ENCODE data around the gene SLC9A3.

Gene SLC9A3

GRCh38 chr5:465591-466403 is 58.5 kb downstream of the SLC9A3 start:
- TF ChIP-seq CTCF (IDR thresholded peaks at IDR 0.05; ENCODE audit: insufficient read depth, low read length, poor library complexity, severe bottlenecking) = no peak
- Histone ChIP-seq H3K36me3 (ENCODE audit: control insufficient read depth, insufficient read depth, low read length) (peaks cover 15% of the 10 kb centered on the region), H3K4me3 (replicated peaks; ENCODE audit: low read depth, low read length) (no peak overlapping the region), H3K27me3 (replicated peaks; ENCODE audit: control insufficient read depth, insufficient read depth, low read length) (no peaks in the 10 kb centered on the region)
- DNase-seq (ENCODE audit: extremely low read depth, insufficient read length) = no peak

- Histone ChIP-seq H3K4me3 (replicated peaks; ENCODE audit: low read depth, low read length) (no peak overlapping the region), H3K27me3 (replicated peaks; ENCODE audit: control insufficient read depth, insufficient read depth, low read length) (no peaks in the 10 kb centered on the region), H3K36me3 (ENCODE audit: control insufficient read depth, insufficient read depth, low read length) (peaks cover 19% of the 10 kb centered on the region)
- no peak for DNase-seq (ENCODE audit: extremely low read depth, insufficient read length)
- no peak for TF ChIP-seq CTCF (IDR thresholded peaks at IDR 0.05; ENCODE audit: insufficient read depth, low read length, poor library complexity, severe bottlenecking)
Observed at GRCh38 chr5:464843-465590, 59.2 kb downstream of the SLC9A3 start.

- no peak for TF ChIP-seq CTCF (IDR thresholded peaks at IDR 0.05; ENCODE audit: insufficient read depth, low read length, poor library complexity, severe bottlenecking)
- no peak for DNase-seq (ENCODE audit: extremely low read depth, insufficient read length)
- Histone ChIP-seq H3K36me3 (ENCODE audit: control insufficient read depth, insufficient read depth, low read length) (peaks cover 23% of the 10 kb centered on the region), H3K4me3 (replicated peaks; ENCODE audit: low read depth, low read length) (no peak overlapping the region), H3K27me3 (replicated peaks; ENCODE audit: control insufficient read depth, insufficient read depth, low read length) (no peaks in the 10 kb centered on the region)
Observed at GRCh38 chr5:464446-464842, 59.8 kb downstream of the SLC9A3 start.

GRCh38 chr5:463952-464351 is 60.3 kb downstream of the SLC9A3 start:
- DNase-seq (ENCODE audit: extremely low read depth, insufficient read length) = peak; percentile 44
- no peak overlapping the region for H3K4me3 ChIP-seq (replicated peaks; ENCODE audit: low read depth, low read length)
- H3K27me3 ChIP-seq (replicated peaks; ENCODE audit: control insufficient read depth, insufficient read depth, low read length) = no peaks in the 10 kb centered on the region
- no peak for TF ChIP-seq CTCF (IDR thresholded peaks at IDR 0.05; ENCODE audit: insufficient read depth, low read length, poor library complexity, severe bottlenecking)
- peaks cover 23% of the 10 kb centered on the region for H3K36me3 ChIP-seq (ENCODE audit: control insufficient read depth, insufficient read depth, low read length)

- TF ChIP-seq CTCF (IDR thresholded peaks at IDR 0.05; ENCODE audit: insufficient read depth, low read length, poor library complexity, severe bottlenecking) = no peak
- H3K4me3 ChIP-seq (replicated peaks; ENCODE audit: low read depth, low read length) = no peak overlapping the region
- no peaks in the 10 kb centered on the region for H3K27me3 ChIP-seq (replicated peaks; ENCODE audit: control insufficient read depth, insufficient read depth, low read length)
- peaks cover 23% of the 10 kb centered on the region for H3K36me3 ChIP-seq (ENCODE audit: control insufficient read depth, insufficient read depth, low read length)
- DNase-seq (ENCODE audit: extremely low read depth, insufficient read length) = no peak
Observed at GRCh38 chr5:463301-463700, 60.9 kb downstream of the SLC9A3 start.

Measured in GM06990 (cell line).